Breast epithelium (tissue), 4 donors: ENCODE measurements around the gene HIPK2. TPM values are rescaled to one million over a fixed set of nuclear protein-coding genes. Genes with fewer than 3 reads are reported as not detected.

Source experiments
- DNase-seq, 2 donors: peaks; one replicate each; pipeline ENCODE4 v3.0.0-alpha.2; 2019; ENCODE audit warnings: low spot score in 2 of 2
- H3K27ac ChIP-seq, 2 donors: fragments of 200-600 bp; sonication (generic) in 1 of 2; one replicate each; pipeline ENCODE4 v1.5.1; 2016 to 2019; ENCODE audit warnings: mild to moderate bottlenecking in 1 of 2
- H3K27me3 ChIP-seq, 2 donors: fragments of 200-600 bp; sonication (generic) in 1 of 2; one replicate each; pipeline versions ENCODE4 v1.5.1 to v1.6.0; 2017 to 2019; ENCODE audit warnings: control low read depth in 1 of 2, mild to moderate bottlenecking in 1 of 2
- H3K36me3 ChIP-seq: fragments of 200-600 bp; one replicate; pipeline ENCODE4 v1.5.1; 2019
- H3K4me1 ChIP-seq, 2 donors: fragments of 200-600 bp; sonication (generic); one replicate each; pipeline ENCODE4 v1.5.1; 2016 to 2019; ENCODE audit warnings: control low read depth in 1 of 2
- H3K4me3 ChIP-seq, 3 donors: fragments of 200-600 bp; sonication (generic); 1 replicate in 2 of 3; 2 replicates in 1 of 3; pipeline ENCODE4 v1.5.1; 2016 to 2019; ENCODE audit warnings: mild to moderate bottlenecking in 3 of 3, moderate library complexity in 2 of 3
- H3K9me3 ChIP-seq, 2 donors: fragments of 200-600 bp; sonication (generic) in 1 of 2; one replicate each; pipeline ENCODE4 v1.5.1; 2016 to 2019; ENCODE audit warnings: control low read depth in 1 of 2
- POLR2A ChIP-seq: fragments of 450-650 bp; IDR thresholded peaks from one replicate; pipeline ENCODE4 v1.6.1; 2016; ENCODE audit warnings: antibody characterized with exemption, mild to moderate bottlenecking, moderate library complexity
- POLR2AphosphoS5 ChIP-seq, 3 donors: sonication (generic); formaldehyde crosslinking; IDR thresholded peaks; one replicate each; pipeline ENCODE4 v1.6.1; 2017; ENCODE audit warnings: antibody characterized with exemption in 3 of 3
- intact Hi-C: fragments of 100-400 bp; cut with DNase I; formaldehyde crosslinking; loops from one replicate; pipeline ENCODE4 v1.15.1; 2023; ENCODE audit warnings: low total_unique reads
- total RNA-seq, 3 donors: library from RNA; depleted of rRNA; stranded (reverse); fragments of >200 nt; gene quantifications; one replicate each; pipeline ENCODE4 v1.1.0, GENCODE V29; 2016
- TF ChIP-seq, protein P1 (sequence below), 3 donors: fragments of 450-650 bp; IDR thresholded peaks; one replicate each; pipeline ENCODE4 v1.5.1; 2016 to 2017; ENCODE audit warnings: antibody characterized with exemption in 3 of 3, mild to moderate bottlenecking in 3 of 3, moderate library complexity in 3 of 3

The HIPK2 gene
- total RNA-seq, 3 donors from 2014 or later = 26.4 to 31.8 (median 31.1) TPM

DNA sequence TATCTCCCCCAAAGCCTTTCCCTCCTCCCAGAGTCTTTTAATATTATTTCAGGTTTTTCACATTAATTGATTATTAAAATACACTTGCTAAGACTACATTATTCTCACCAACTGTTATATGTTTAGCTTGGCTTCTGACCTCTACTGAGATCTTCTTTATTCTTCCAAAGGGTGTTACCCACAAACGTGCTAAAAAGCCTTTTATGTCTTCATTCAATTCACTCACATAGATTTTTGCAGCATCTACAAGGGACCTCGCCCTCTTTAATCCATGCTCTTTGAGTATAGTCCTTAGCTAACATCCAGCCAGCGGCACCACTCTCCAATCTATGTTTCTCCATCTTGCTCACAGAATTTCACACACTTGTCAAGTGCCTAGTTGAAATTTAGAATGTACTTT, 115.9 kb downstream of the HIPK2 start:
- no peaks in the 10 kb centered on the region for H3K36me3 ChIP-seq
- no peak for DNase-seq
- no peaks in the 10 kb centered on the region for H3K27me3 ChIP-seq
- TF ChIP-seq POLR2A (no peak), POLR2AphosphoS5 (IDR thresholded peaks at IDR 0.05) (no peak)
- TF ChIP-seq, protein P1, sequence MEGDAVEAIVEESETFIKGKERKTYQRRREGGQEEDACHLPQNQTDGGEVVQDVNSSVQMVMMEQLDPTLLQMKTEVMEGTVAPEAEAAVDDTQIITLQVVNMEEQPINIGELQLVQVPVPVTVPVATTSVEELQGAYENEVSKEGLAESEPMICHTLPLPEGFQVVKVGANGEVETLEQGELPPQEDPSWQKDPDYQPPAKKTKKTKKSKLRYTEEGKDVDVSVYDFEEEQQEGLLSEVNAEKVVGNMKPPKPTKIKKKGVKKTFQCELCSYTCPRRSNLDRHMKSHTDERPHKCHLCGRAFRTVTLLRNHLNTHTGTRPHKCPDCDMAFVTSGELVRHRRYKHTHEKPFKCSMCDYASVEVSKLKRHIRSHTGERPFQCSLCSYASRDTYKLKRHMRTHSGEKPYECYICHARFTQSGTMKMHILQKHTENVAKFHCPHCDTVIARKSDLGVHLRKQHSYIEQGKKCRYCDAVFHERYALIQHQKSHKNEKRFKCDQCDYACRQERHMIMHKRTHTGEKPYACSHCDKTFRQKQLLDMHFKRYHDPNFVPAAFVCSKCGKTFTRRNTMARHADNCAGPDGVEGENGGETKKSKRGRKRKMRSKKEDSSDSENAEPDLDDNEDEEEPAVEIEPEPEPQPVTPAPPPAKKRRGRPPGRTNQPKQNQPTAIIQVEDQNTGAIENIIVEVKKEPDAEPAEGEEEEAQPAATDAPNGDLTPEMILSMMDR (IDR thresholded peaks at IDR 0.05) = no peak
- no peaks in the 10 kb centered on the region for H3K9me3 ChIP-seq
- H3K27ac ChIP-seq = no peak overlapping the region
- intact Hi-C loops = no loop called here
- H3K4me3 ChIP-seq = no peak overlapping the region
- H3K4me1 ChIP-seq = no peaks in the 10 kb centered on the region

DNA sequence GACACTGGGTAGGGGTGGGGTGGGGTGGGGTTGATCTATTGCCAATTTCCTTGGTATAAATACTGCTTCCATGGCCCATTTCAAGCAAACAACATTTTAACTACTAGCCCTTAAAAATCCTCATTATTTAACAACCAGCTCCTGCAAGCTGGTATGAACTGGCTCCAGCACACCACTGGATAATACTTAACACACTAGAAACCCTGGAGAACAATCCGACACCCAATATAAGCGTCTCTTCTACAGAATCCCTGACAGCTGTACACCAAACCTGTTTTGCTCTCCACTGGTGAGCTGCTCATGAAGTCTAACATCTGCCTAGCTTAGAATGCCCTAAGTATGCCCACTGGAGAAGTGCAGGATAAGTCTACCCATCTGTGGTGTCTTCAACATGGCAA, 116.8 kb downstream of the HIPK2 start:
- no peak for DNase-seq
- Histone ChIP-seq H3K9me3 (no peaks in the 10 kb centered on the region), H3K4me1 (no peaks in the 10 kb centered on the region), H3K27me3 (no peaks in the 10 kb centered on the region), H3K36me3 (no peaks in the 10 kb centered on the region), H3K4me3 (no peak overlapping the region), H3K27ac (peak overlapping the region; percentile 72 to 81)
- TF ChIP-seq POLR2AphosphoS5 (IDR thresholded peaks at IDR 0.05) (no peak), POLR2A (no peak)
- TF ChIP-seq, protein P1 (IDR thresholded peaks at IDR 0.05) = no peak
- intact Hi-C loops = no loop called here

DNA sequence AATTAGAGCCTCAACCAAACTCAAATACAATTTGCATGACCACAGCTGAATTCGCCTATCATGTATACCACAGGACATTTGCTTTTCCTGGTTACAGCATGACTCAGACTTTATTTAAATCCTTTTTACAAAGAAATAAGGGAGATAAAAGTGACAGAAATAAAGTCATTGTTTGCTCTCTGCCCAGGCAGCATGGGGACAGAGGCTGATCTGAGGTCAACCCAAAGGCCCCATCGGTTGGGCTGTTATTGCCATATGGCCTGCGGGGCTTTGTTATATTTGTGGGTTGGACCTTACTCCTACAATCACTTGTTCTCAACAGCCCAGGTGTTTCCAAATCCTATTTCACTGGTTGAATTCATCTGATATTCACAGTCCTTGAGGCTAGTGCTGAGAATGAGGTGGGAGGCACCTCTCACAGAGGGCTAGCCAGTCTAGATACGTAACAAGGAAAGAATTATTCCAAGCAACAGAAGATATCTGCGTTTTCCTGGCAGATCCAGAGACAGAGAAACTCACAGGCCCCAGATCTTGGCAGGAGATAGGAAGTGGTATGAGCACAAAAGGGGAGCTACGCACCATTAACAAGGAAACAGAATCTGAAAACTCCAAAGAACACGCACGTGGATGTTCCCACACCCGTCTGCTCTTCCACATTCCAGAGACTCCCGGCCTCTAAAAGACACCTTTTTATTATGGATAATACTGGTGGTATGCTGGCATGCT, 117.3 kb downstream of the HIPK2 start:
- H3K27ac ChIP-seq = peak overlapping the region; percentile 72 to 81
- H3K27me3 ChIP-seq = no peaks in the 10 kb centered on the region
- no peaks in the 10 kb centered on the region for H3K36me3 ChIP-seq
- H3K4me3 ChIP-seq = no peak overlapping the region
- peak in 1 of 2 donors; percentile 50 for DNase-seq
- peak in 1 of 3 donors; percentile 12 for TF ChIP-seq POLR2AphosphoS5 (IDR thresholded peaks at IDR 0.05)
- TF ChIP-seq POLR2A = no peak
- intact Hi-C loops = no loop called here
- no peaks in the 10 kb centered on the region for H3K9me3 ChIP-seq
- H3K4me1 ChIP-seq = no peaks in the 10 kb centered on the region

DNA sequence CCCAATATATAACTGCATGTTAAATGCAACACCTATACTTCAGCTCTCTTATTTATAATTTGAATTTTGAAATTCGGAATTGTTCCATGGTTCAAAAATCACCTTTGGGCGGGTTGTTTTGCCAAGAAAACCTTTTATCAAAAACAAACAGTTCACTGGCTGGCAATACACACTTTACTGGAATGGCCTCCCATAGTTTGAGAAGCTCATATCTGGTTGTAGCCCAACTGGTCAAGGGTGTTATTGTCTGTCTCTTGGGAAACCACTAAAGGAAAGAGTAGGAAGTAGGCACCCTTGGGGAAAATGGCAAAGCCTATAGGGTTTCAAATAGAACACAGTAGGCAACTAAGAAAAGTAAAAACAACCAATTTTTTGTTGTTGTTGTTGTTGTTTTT, 117.9 kb downstream of the HIPK2 start:
- TF ChIP-seq, protein P1 (IDR thresholded peaks at IDR 0.05) = no peak
- TF ChIP-seq POLR2A = no peak
- no peak for TF ChIP-seq POLR2AphosphoS5 (IDR thresholded peaks at IDR 0.05)
- no peaks in the 10 kb centered on the region for H3K36me3 ChIP-seq
- no peaks in the 10 kb centered on the region for H3K9me3 ChIP-seq
- H3K4me1 ChIP-seq = no peaks in the 10 kb centered on the region
- intact Hi-C loops = no loop called here
- no peak overlapping the region for H3K4me3 ChIP-seq
- no peaks in the 10 kb centered on the region for H3K27me3 ChIP-seq
- no peak for DNase-seq
- peak overlapping the region; percentile 72 to 81 for H3K27ac ChIP-seq

DNA sequence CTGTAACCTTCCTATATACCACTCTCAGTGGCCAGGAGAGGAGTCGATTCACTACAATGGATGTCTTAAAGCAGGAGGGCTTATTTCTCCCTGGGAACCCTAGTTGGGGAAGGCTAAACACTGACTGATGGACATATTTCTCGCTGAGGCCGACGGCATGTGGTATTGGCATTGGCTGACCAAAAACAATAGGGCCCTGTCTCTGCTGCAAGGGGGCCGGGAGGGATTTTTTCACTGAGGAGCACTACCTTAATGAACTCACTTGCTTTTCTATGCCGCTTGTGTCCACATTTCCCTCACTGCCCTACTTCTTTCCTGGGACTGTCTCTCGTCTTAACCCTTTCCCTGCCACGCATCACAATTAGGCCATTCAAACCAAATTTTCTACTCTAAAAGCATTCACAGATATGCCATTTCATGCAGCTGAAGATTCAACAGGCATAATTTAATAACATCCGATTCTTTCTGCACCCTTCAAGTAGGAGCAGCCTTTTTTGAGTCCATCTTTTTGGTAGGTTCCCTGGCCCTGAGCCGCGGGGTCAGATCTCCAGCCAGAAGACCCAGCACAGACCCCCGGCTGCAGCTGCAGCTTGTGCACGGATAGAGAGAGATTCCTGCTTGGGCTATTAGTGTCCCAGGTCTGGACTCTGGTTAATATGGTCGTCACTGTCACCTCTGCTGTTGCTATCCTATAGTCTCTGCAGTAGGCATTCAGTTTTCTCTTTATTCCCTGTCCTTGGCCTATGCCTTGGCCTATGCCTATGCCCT, 118.7 kb downstream of the HIPK2 start:
- peak overlapping the region in 1 of 3 donors; percentile 9 for H3K4me3 ChIP-seq
- TF ChIP-seq POLR2A (no peak), POLR2AphosphoS5 (IDR thresholded peaks at IDR 0.05) (no peak)
- TF ChIP-seq, protein P1 (IDR thresholded peaks at IDR 0.05) = no peak
- intact Hi-C loops = no loop called here
- no peaks in the 10 kb centered on the region for H3K4me1 ChIP-seq
- no peaks in the 10 kb centered on the region for H3K9me3 ChIP-seq
- peak overlapping the region; percentile 72 to 81 for H3K27ac ChIP-seq
- DNase-seq = no peak
- no peaks in the 10 kb centered on the region for H3K36me3 ChIP-seq
- no peaks in the 10 kb centered on the region for H3K27me3 ChIP-seq
